ENCODE data around the gene SLC24A3.

SLC24A3 gene

GRCh38 chr20:19397226-19397625 lies 184.8 kb downstream of the SLC24A3 start:
- H3K36me3 Mint-ChIP-seq (ENCODE audit: low read depth) = no peaks in the 10 kb centered on the region
- no peak overlapping the region for H3K4me3 Mint-ChIP-seq
- H3K27ac Mint-ChIP-seq = no peak overlapping the region
- peaks cover 41% of the 10 kb centered on the region for H3K9me3 Mint-ChIP-seq
- H3K4me1 Mint-ChIP-seq (ENCODE audit: low read depth) = no peaks in the 10 kb centered on the region
- DNase-seq (ENCODE audit: low spot score) = no peak
- no peaks in the 10 kb centered on the region for H3K27me3 Mint-ChIP-seq (ENCODE audit: low read depth)

- H3K9me3 Mint-ChIP-seq = peaks cover 41% of the 10 kb centered on the region
- no peaks in the 10 kb centered on the region for H3K27me3 Mint-ChIP-seq (ENCODE audit: low read depth)
- H3K4me1 Mint-ChIP-seq (ENCODE audit: low read depth) = no peaks in the 10 kb centered on the region
- no peak for DNase-seq (ENCODE audit: low spot score)
- no peak overlapping the region for H3K27ac Mint-ChIP-seq
- H3K4me3 Mint-ChIP-seq = no peak overlapping the region
- no peaks in the 10 kb centered on the region for H3K36me3 Mint-ChIP-seq (ENCODE audit: low read depth)
These were observed 185.2 kb downstream of the SLC24A3 start for GRCh38 chr20:19397666-19398065.

GRCh38 chr20:19401096-19401495 lies 188.7 kb downstream of the SLC24A3 start:
- Mint-ChIP-seq H3K27me3 (ENCODE audit: low read depth) (no peaks in the 10 kb centered on the region), H3K27ac (no peak overlapping the region), H3K9me3 (peaks cover 37% of the 10 kb centered on the region), H3K36me3 (ENCODE audit: low read depth) (no peaks in the 10 kb centered on the region), H3K4me1 (ENCODE audit: low read depth) (no peaks in the 10 kb centered on the region), H3K4me3 (no peak overlapping the region)
- no peak for DNase-seq (ENCODE audit: low spot score)

DNA sequence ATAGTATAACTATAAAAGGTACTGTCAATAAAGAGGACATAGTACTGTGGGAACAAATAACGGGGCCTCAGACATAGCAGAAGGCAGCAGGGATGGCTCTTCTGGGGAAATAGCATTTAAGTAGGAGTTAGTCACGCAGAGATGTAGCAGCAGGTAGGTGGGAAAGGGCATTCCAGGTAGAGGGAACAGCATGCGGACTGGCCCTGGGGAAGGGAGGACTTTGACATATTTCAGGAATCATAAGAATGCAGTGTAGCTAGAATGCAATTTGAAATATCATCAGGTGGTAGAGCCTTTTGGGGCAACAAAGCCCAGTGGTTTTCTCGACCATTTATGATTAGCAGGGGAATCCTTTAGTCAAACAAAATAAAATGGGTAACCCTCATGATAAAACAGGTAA lies 191.1 kb downstream of the SLC24A3 start:
- Mint-ChIP-seq H3K27ac (no peak overlapping the region), H3K9me3 (peaks cover 21% of the 10 kb centered on the region), H3K27me3 (ENCODE audit: low read depth) (no peaks in the 10 kb centered on the region), H3K4me3 (no peak overlapping the region), H3K36me3 (ENCODE audit: low read depth) (no peaks in the 10 kb centered on the region), H3K4me1 (ENCODE audit: low read depth) (no peaks in the 10 kb centered on the region)
- DNase-seq (ENCODE audit: low spot score) = no peak

- Mint-ChIP-seq H3K36me3 (ENCODE audit: low read depth) (no peaks in the 10 kb centered on the region), H3K27me3 (ENCODE audit: low read depth) (no peaks in the 10 kb centered on the region), H3K27ac (no peak overlapping the region), H3K4me3 (no peak overlapping the region), H3K4me1 (ENCODE audit: low read depth) (no peaks in the 10 kb centered on the region), H3K9me3 (peaks cover 8% of the 10 kb centered on the region)
- no peak for DNase-seq (ENCODE audit: low spot score)
These were observed 192.4 kb downstream of the SLC24A3 start for GRCh38 chr20:19404826-19405225.

DNA sequence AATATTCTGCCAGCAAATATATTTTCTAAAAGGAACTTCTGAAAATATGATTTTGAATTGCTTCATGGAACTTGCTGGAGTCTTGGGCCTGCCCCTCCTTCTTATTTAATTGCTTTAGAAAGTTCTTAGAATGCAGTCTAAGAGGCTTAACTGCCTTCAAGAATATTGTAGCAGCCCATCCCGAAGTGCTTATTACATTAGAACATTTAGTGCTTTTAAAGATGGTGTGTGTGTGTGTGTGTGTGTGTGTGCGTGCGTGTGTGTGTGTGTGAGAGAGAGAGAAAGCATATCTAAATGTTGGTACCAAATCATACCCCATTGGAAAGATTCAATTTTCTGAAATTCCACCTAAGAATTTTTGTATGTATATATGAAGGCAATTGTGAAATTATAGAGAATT lies 193.5 kb downstream of the SLC24A3 start:
- DNase-seq (ENCODE audit: low spot score) = no peak

DNA sequence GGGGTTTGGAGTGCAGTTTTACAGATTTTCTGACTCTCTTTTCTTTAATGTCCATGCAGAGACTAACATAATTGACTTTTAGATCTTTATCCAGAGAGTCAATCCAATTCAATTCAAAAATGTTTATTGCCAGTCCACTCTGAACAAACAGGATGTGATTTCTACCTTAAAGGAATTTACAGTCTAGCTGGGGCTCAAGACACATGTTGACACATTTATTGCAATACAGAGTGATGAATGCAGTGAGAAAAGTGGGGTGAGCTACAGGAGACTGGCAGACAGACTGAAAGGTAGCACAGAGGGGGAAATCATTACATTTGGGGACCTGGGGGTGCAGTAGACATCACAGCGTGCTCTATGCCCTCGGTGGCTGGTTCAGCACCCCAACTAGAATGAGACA lies 193.9 kb downstream of the SLC24A3 start:
- DNase-seq (ENCODE audit: low spot score) = no peak
- Mint-ChIP-seq H3K27me3 (ENCODE audit: low read depth) (no peaks in the 10 kb centered on the region), H3K4me3 (no peak overlapping the region), H3K27ac (no peak overlapping the region), H3K36me3 (ENCODE audit: low read depth) (no peaks in the 10 kb centered on the region), H3K4me1 (ENCODE audit: low read depth) (no peaks in the 10 kb centered on the region), H3K9me3 (no peaks in the 10 kb centered on the region)

More for the DNA sequence above, 193.5 kb downstream of the SLC24A3 start:
- no peaks in the 10 kb centered on the region for H3K4me1 Mint-ChIP-seq (ENCODE audit: low read depth)
- no peak overlapping the region for H3K4me3 Mint-ChIP-seq
- H3K9me3 Mint-ChIP-seq = no peaks in the 10 kb centered on the region
- no peaks in the 10 kb centered on the region for H3K27me3 Mint-ChIP-seq (ENCODE audit: low read depth)
- H3K27ac Mint-ChIP-seq = no peak overlapping the region
- H3K36me3 Mint-ChIP-seq (ENCODE audit: low read depth) = no peaks in the 10 kb centered on the region

GRCh38 chr20:19407196-19407595 lies 194.8 kb downstream of the SLC24A3 start:
- no peak overlapping the region for H3K27ac Mint-ChIP-seq
- no peaks in the 10 kb centered on the region for H3K27me3 Mint-ChIP-seq (ENCODE audit: low read depth)
- no peaks in the 10 kb centered on the region for H3K9me3 Mint-ChIP-seq
- H3K4me1 Mint-ChIP-seq (ENCODE audit: low read depth) = no peaks in the 10 kb centered on the region
- H3K36me3 Mint-ChIP-seq (ENCODE audit: low read depth) = no peaks in the 10 kb centered on the region
- H3K4me3 Mint-ChIP-seq = no peak overlapping the region
- no peak for DNase-seq (ENCODE audit: low spot score)

DNA sequence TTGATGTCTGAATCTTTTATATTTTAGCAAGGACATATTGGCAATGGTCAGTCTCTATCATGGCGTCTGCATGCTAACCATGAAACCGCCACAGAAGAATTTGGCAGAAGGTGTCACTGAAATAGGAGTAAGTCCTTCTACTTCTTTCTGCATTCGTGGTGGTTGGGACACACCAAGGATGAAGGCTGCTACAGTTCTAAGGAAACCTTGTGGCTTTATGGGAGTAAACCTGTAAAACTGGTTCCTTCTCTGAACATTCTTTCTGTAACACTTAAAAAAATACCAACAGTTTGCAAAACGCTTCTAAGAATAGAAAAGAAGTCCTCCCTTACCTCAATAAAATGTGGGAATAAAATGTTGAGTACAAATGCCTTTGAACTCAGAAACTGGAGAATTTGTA lies 195.3 kb downstream of the SLC24A3 start:
- Mint-ChIP-seq H3K36me3 (ENCODE audit: low read depth) (no peaks in the 10 kb centered on the region), H3K27me3 (ENCODE audit: low read depth) (no peaks in the 10 kb centered on the region), H3K4me1 (ENCODE audit: low read depth) (no peaks in the 10 kb centered on the region), H3K27ac (no peak overlapping the region), H3K9me3 (no peaks in the 10 kb centered on the region), H3K4me3 (no peak overlapping the region)
- no peak for DNase-seq (ENCODE audit: low spot score)

DNA sequence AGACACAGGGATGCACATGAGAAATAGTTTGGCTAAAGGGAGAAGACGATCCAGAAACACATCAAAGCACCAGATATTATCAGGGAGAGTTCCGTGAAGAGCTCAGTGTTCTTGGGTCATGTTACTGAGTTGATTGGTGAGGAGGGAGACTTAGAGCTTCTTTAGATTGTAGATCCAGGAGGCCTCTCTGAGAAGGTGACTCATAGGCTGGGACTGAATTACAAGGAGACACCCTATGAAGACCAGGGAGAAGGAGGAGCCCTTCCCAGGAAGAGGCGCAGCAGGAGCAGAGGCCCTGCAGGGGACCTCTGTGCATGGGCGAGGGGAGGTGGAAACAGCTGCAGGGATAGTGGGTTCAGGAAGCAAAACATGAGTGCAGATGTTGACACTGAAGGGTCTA lies 196.5 kb downstream of the SLC24A3 start:
- H3K4me1 Mint-ChIP-seq (ENCODE audit: low read depth) = no peaks in the 10 kb centered on the region
- no peak overlapping the region for H3K4me3 Mint-ChIP-seq
- no peak overlapping the region for H3K27ac Mint-ChIP-seq
- no peaks in the 10 kb centered on the region for H3K27me3 Mint-ChIP-seq (ENCODE audit: low read depth)
- no peaks in the 10 kb centered on the region for H3K36me3 Mint-ChIP-seq (ENCODE audit: low read depth)
- DNase-seq (ENCODE audit: low spot score) = no peak
- H3K9me3 Mint-ChIP-seq = no peaks in the 10 kb centered on the region

DNA sequence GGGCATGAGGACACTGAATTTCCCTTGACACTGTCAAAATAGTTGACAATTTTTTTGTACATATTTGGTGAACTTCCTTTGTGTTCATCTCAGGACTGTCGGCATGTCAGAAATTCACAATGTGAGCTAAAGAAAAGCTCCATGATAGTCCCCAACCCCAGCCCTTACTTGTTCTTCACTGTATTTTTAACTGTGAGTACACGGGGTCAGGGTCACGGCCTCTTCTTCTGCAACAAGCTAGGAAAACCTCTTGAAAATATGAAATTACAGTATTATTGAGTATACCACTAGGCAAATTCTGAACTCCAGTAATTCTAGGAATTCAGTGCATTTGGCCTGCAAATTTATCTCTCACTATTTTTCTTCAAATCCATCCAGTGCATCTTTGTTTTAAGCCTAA lies 199.4 kb downstream of the SLC24A3 start:
- H3K27ac Mint-ChIP-seq = no peak overlapping the region
- DNase-seq (ENCODE audit: low spot score) = no peak
- H3K4me1 Mint-ChIP-seq (ENCODE audit: low read depth) = no peaks in the 10 kb centered on the region
- H3K36me3 Mint-ChIP-seq (ENCODE audit: low read depth) = no peaks in the 10 kb centered on the region
- H3K4me3 Mint-ChIP-seq = no peak overlapping the region
- H3K27me3 Mint-ChIP-seq (ENCODE audit: low read depth) = no peaks in the 10 kb centered on the region
- no peaks in the 10 kb centered on the region for H3K9me3 Mint-ChIP-seq

- Mint-ChIP-seq H3K27me3 (ENCODE audit: low read depth) (no peaks in the 10 kb centered on the region), H3K4me3 (no peak overlapping the region), H3K4me1 (ENCODE audit: low read depth) (no peaks in the 10 kb centered on the region), H3K9me3 (no peaks in the 10 kb centered on the region), H3K27ac (no peak overlapping the region), H3K36me3 (ENCODE audit: low read depth) (no peaks in the 10 kb centered on the region)
- DNase-seq (ENCODE audit: low spot score) = no peak
These were observed 199.8 kb downstream of the SLC24A3 start for GRCh38 chr20:19412254-19412653.

GRCh38 chr20:19414600-19414999 lies 202.2 kb downstream of the SLC24A3 start:
- Mint-ChIP-seq H3K4me3 (no peak overlapping the region), H3K9me3 (no peaks in the 10 kb centered on the region), H3K27ac (no peak overlapping the region), H3K4me1 (ENCODE audit: low read depth) (no peaks in the 10 kb centered on the region), H3K27me3 (ENCODE audit: low read depth) (no peaks in the 10 kb centered on the region), H3K36me3 (ENCODE audit: low read depth) (no peaks in the 10 kb centered on the region)
- DNase-seq (ENCODE audit: low spot score) = no peak

DNA sequence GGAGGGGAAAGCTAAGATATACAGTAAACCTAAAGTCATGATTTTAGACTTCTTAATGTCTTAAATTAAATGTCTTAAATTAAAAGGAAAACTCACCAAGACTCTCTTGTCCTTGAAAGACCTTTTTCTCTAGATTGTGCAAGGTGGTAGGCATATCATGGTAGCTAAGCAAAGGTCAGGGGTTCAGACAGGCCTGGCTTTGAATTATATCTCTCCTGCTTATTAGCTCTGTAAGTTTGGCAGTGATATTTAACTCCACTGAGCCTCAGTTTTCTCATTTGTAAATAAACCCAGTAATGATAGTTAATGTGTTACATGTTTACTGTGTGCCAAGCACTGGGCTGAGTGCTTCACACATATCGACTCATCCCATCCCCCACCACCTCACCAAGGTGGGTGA lies 203.3 kb downstream of the SLC24A3 start:
- Mint-ChIP-seq H3K27me3 (ENCODE audit: low read depth) (no peaks in the 10 kb centered on the region), H3K27ac (no peak overlapping the region), H3K4me3 (no peak overlapping the region), H3K36me3 (ENCODE audit: low read depth) (no peaks in the 10 kb centered on the region), H3K4me1 (ENCODE audit: low read depth) (no peaks in the 10 kb centered on the region), H3K9me3 (no peaks in the 10 kb centered on the region)
- DNase-seq (ENCODE audit: low spot score) = no peak

DNA sequence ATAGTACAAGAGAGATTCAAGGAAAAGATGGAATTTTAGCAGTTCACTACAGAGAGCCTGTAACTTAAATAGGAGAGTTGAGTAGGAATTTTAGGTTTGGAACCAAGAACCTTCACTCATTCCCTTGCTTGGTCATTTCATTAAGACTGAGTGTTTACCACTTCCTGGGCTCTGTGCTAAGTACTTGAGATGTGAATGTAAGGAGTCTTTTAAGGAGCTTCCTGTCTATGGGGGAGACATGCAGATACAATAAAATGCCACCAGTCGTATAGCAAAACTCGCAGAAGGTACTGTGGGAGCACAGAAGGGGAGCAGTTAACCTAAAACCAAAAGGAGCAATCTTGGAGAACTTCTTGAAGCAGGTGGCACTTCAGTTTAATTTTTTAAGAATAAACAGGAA lies 204.2 kb downstream of the SLC24A3 start:
- DNase-seq (ENCODE audit: low spot score) = no peak
- Mint-ChIP-seq H3K27ac (no peak overlapping the region), H3K4me3 (no peak overlapping the region), H3K27me3 (ENCODE audit: low read depth) (no peaks in the 10 kb centered on the region), H3K4me1 (ENCODE audit: low read depth) (no peaks in the 10 kb centered on the region), H3K36me3 (ENCODE audit: low read depth) (no peaks in the 10 kb centered on the region), H3K9me3 (peaks cover 4% of the 10 kb centered on the region)
